ENCODE data around the gene RAB8A.
"Not testable (repeated sequence)": the region's sequence is repeated elsewhere in the genome, so short reads cannot be mapped to it uniquely, and the experiment has no call there.

RAB8A gene

DNA sequence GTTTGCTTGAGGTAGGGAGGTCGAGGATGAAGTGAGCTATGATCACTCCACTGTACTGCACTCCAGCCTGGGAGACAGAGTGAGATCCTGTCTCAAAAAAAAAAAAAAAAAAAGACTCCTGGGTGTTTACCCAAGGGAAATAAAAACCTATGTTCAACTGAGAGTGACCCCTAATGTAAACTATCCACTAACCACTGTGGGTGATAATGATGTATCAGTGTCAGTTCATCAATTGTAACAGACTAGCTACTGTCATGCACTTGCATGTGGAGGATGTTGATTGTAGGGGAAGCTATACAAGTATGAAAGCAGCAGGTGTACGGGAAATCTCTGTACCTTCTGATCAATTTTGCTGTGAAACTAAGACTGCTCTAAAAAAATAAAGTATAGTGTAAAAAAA is 64.3 kb downstream of the RAB8A start:
- TF ChIP-seq, protein P1, sequence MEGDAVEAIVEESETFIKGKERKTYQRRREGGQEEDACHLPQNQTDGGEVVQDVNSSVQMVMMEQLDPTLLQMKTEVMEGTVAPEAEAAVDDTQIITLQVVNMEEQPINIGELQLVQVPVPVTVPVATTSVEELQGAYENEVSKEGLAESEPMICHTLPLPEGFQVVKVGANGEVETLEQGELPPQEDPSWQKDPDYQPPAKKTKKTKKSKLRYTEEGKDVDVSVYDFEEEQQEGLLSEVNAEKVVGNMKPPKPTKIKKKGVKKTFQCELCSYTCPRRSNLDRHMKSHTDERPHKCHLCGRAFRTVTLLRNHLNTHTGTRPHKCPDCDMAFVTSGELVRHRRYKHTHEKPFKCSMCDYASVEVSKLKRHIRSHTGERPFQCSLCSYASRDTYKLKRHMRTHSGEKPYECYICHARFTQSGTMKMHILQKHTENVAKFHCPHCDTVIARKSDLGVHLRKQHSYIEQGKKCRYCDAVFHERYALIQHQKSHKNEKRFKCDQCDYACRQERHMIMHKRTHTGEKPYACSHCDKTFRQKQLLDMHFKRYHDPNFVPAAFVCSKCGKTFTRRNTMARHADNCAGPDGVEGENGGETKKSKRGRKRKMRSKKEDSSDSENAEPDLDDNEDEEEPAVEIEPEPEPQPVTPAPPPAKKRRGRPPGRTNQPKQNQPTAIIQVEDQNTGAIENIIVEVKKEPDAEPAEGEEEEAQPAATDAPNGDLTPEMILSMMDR (IDR thresholded peaks at IDR 0.05; ENCODE audit: low read depth, low read length): no peak
- no peak for DNase-seq (ENCODE audit: low read depth in 2 of 2)
- no peak overlapping the region for H3K4me3 ChIP-seq (replicated peaks in 1 of 2; ENCODE audit: low read depth in 2 of 2, low read length in 2 of 2)

DNA sequence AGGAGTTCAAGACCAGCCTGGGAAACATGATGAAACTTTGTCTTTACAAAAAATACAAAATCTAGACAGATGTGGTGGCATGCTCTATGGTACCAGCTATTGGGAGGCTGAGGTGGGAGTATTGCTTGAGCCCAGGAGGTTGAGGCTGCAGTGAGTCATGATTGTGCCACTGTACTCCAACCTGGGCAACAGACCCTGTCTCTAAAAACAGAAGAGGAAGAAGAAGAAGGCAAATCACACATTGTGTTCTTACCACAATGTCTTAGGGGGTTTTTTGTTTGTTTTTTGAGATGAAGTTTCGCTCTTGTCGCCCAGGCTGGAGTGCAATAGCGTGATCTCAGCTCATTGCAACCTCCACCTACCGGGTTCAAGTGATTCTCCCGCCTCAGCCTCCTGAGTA is 67.2 kb downstream of the RAB8A start:
- H3K4me3 ChIP-seq (replicated peaks in 1 of 2; ENCODE audit: low read depth in 2 of 2, low read length in 2 of 2); DNase-seq (ENCODE audit: low read depth in 2 of 2): not testable (repeated sequence)

DNA sequence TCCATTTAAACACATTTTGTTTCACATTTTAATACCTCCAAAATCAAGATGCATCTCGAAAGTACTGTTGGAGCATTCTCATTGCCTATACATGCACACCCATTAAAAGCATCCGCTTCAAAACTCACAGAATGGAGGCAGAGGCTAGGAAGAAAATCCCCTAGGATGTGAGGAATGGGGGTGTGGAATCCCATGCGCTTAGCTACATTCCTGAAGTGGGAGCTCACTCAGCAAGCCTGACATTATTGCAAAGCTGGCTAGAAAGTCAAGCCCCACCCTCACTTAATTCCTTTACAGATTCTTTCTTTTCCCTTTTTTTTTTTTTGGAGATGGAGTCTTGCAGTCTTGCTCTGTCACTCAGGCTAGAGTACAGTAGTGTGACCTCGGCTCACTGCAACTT is 68.9 kb downstream of the RAB8A start:
- TF ChIP-seq, protein P1 (IDR thresholded peaks at IDR 0.05; ENCODE audit: low read depth, low read length): no peak
- no peak overlapping the region for H3K4me3 ChIP-seq (replicated peaks in 1 of 2; ENCODE audit: low read depth in 2 of 2, low read length in 2 of 2)
- peak; percentile 70 to 76 for DNase-seq (ENCODE audit: low read depth in 2 of 2)

Measured in cardiac fibroblast (primary cell).